GM13976 (cell line): ENCODE data around the gene AP1S3.

Experiments used
- DNase-seq: peaks from one replicate; pipeline ENCODE4 v3.0.0; 2012; ENCODE audit warnings: low spot score
- in situ Hi-C: fragments of 300-500 bp; cut with MboI; formaldehyde crosslinking; loops from one replicate; pipeline ENCODE4 v1.12.0; 2022; ENCODE audit warnings: low sequenced_read_pairs, mixed read lengths, inconsistent platforms; ENCODE audit not compliant: unreplicated experiment
- TF ChIP-seq, protein P1 (sequence below): IDR thresholded peaks from 2 replicates; pipeline ENCODE4 v1.5.1; 2012; ENCODE audit warnings: borderline replicate concordance, mild to moderate bottlenecking; ENCODE audit not compliant: insufficient read depth; ENCODE audit errors: extremely low read depth, missing control alignments, control extremely low read depth

Gene AP1S3

DNA sequence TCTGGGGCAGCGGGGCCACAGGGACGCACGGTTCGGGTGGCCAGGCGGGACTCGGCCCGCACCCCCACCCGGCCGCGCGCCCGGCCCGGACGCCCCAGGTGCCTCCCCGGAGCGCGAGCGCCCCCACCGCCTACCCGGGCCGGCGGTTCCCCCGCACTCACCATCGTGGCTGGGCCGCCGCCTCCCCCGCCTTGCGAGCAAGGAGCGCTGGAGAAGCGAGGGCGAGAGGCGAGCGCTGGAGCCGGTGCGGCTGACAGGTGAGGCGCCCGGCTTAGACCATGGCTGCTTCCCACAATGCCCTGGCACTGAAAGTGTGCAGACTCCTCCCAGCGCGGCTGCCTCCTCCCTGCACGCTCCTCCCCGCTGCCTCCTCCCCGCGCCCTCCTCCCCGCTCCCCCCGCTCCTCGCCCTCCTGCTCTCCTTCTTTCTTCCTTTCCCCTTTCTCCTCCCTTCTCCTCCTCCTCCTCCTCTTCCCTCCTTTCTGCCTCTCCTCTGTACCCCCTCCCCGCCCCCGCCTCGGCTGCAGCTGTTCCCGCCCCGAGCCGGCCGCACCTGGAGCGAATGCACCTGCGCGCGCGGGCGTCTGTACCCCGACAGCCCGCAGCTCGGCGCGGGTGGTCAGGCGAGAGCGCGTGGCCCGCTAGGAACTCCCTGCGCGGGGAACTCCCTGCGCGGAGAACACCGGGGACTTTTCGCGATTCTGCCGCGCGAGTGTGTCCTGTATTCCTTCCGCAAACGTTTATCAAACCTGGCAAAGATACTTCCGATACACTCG is at the start of gene AP1S3:
AP1S3 (minus strand) TSS at position 296 of the 775 bp plus-strand sequence; CDS start at position 164, 132 bp downstream.
- in situ Hi-C loops: no loop called here
- peak; percentile 90 for DNase-seq
- TF ChIP-seq, protein P1, sequence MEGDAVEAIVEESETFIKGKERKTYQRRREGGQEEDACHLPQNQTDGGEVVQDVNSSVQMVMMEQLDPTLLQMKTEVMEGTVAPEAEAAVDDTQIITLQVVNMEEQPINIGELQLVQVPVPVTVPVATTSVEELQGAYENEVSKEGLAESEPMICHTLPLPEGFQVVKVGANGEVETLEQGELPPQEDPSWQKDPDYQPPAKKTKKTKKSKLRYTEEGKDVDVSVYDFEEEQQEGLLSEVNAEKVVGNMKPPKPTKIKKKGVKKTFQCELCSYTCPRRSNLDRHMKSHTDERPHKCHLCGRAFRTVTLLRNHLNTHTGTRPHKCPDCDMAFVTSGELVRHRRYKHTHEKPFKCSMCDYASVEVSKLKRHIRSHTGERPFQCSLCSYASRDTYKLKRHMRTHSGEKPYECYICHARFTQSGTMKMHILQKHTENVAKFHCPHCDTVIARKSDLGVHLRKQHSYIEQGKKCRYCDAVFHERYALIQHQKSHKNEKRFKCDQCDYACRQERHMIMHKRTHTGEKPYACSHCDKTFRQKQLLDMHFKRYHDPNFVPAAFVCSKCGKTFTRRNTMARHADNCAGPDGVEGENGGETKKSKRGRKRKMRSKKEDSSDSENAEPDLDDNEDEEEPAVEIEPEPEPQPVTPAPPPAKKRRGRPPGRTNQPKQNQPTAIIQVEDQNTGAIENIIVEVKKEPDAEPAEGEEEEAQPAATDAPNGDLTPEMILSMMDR: peak; percentile 28

DNA sequence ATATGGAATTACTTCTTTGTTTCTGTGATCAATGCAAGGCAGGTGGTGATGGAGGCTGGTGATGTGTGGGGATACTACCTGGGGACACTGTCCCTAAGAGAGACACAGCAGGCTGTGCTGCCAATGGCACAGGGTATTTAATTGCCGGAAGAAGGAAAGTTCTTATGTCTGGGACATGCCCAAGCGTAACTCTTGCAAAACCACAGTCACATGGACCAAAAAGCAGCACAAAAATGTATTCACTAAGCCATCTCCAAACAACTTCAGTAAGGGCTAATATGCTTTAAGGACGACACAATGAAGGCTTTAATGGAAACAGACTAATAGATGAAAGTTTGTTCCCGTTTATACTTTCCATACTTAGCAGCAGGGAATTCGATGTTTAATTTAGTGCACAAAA is 49.7 kb upstream of the AP1S3 start:
- TF ChIP-seq, protein P1: no peak
- no peak for DNase-seq
- in situ Hi-C loops: no loop called here

DNA sequence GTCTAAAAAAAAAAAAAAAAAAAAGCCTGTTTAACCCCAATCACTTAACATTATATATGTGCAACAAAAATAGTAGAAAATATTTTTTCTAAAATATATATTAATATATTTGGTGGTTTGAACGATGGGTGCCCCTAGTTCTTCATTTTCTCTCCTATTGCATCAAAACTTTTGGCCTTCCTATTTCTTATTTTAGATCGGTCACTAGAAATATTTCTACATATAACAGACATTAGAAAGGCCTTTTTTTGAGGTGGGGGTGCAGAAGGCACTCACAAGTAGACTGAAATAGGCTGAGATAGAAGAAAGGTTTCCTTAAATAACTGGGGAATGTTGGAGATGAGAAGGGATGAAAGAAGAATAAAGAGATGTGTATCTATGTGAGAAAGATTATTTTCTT is 49.3 kb upstream of the AP1S3 start:
- in situ Hi-C loops: no loop called here
- DNase-seq: no peak
- TF ChIP-seq, protein P1: no peak

DNA sequence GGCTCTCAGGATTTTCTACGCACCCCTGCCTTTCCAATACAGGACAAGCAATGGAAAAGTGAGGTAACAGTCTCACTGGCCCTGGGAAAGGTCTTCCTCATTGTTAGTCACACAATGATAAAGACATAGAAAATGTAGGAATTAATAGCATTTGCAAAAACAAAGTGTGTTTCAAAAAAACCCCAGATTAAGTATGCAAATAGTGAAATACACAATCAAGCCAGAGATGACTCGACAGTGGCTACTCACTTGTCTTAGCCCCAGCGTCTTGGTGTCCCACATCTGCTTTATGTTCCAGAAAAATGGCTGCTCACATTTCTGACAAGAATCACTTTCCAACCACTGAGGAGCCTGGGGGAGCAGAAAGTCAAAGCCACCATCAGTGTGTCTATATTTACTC is 47.0 kb upstream of the AP1S3 start:
- TF ChIP-seq, protein P1: no peak
- in situ Hi-C loops: no loop called here
- peak; percentile 58 for DNase-seq

DNA sequence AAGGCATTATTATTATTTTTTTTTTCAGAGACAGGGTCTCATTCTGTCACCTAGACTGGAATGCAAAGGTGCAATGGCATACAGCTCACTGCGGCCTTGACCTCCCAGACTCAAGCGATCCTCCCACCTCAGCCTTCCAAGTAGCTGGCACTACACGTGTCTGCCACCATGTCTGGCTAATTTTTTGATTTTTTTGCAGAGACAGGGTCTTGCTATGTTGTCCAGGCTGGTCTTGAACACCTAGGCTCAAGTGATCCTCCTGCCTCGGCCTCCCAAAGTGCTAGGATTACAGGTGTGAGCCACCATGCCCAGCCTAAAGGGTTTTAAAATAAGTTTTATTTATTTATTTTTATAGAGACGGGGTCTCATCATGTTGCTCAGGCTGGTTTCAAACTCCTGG is 45.3 kb upstream of the AP1S3 start:
- in situ Hi-C loops: no loop called here
- DNase-seq: no peak
- TF ChIP-seq, protein P1: no peak

DNA sequence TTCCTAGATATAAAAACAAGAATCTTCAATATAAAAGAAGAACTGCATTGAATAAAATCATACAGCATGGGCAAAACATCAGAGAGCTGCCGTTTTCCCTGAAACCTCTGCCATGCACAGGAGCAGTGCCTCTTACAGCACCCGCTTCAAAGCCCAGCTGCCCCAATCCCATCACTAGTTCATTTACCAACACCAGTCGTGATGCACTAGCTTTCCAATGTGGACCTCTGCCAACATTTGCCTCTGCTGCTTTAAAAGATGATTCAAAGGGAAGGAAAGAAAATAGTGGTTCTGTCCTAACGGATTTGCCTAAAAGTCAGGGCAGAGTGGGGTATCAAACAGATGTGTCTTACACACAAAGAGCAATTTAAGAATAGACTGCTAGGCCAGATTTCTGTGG is 43.4 kb upstream of the AP1S3 start:
- TF ChIP-seq, protein P1: no peak
- in situ Hi-C loops: no loop called here
- DNase-seq: no peak
